Prostate gland (tissue), 2 donors: ENCODE results near the gene RAN.

Experiments
- CTCF ChIP-seq, 4 experiments: fragments of 200-600 bp in 2 of 4; fragments of 450-650 bp in 2 of 4; sonication (generic) in 2 of 4; IDR thresholded peaks; 1 replicate in 3 of 4; 2 replicates in 1 of 4; pipeline ENCODE4 v1.5.1; 2016 to 2019; ENCODE audit warnings: antibody characterized with exemption in 4 of 4, mild to moderate bottlenecking in 2 of 4, moderate library complexity in 2 of 4
- POLR2A ChIP-seq: fragments of 450-650 bp; IDR thresholded peaks from one replicate; pipeline ENCODE4 v1.6.1; 2016; ENCODE audit warnings: antibody characterized with exemption, mild to moderate bottlenecking

GRCh38 chr12:130919086-130919485 lies 47.2 kb downstream of the RAN start:
- no peak for TF ChIP-seq CTCF (IDR thresholded peaks at IDR 0.05)
- TF ChIP-seq POLR2A: no peak
